CD1c-positive myeloid dendritic cell (primary cell): ENCODE results near the gene HRH1.
"Not testable (repeated sequence)": the region's sequence is repeated elsewhere in the genome, so short reads cannot be mapped to it uniquely, and the experiment has no call there.

Experiments
- DNase-seq: peaks from one replicate; pipeline ENCODE4 v3.0.0-alpha.2; 2016; ENCODE audit errors: extremely low spot score

Gene HRH1

GRCh38 chr3:11154036-11154952 is at the start of gene HRH1:
Gene HRH1 (plus strand): TSS chr3:11154493. CDS start chr3:11259038, 104,545 bp downstream.
- peak; percentile 30 for DNase-seq

- DNase-seq = not testable (repeated sequence)
Measured at GRCh38 chr3:11113316-11113715, 41.0 kb upstream of the HRH1 start.

GRCh38 chr3:11115548-11115947 is 38.7 kb upstream of the HRH1 start:
- DNase-seq = no peak

- no peak for DNase-seq
Measured at GRCh38 chr3:11116336-11117059, 37.8 kb upstream of the HRH1 start.

- no peak for DNase-seq
Measured at GRCh38 chr3:11117591-11117990, 36.7 kb upstream of the HRH1 start.

GRCh38 chr3:11118181-11118682 is 36.1 kb upstream of the HRH1 start:
- DNase-seq = no peak

- peak; percentile 11 for DNase-seq
Measured at GRCh38 chr3:11120091-11120805, 34.0 kb upstream of the HRH1 start.

GRCh38 chr3:11126653-11127052 is 27.6 kb upstream of the HRH1 start:
- no peak for DNase-seq

GRCh38 chr3:11128682-11129632 is 25.3 kb upstream of the HRH1 start:
- no peak for DNase-seq

GRCh38 chr3:11130385-11130784 is 23.9 kb upstream of the HRH1 start:
- no peak for DNase-seq

GRCh38 chr3:11131371-11131770 is 22.9 kb upstream of the HRH1 start:
- no peak for DNase-seq

- not testable (repeated sequence) for DNase-seq
Measured at GRCh38 chr3:11131886-11132285, 22.4 kb upstream of the HRH1 start.

- DNase-seq = no peak
Measured at GRCh38 chr3:11132861-11133260, 21.4 kb upstream of the HRH1 start.

- no peak for DNase-seq
Measured at GRCh38 chr3:11134794-11135193, 19.5 kb upstream of the HRH1 start.

GRCh38 chr3:11136116-11136515 is 18.2 kb upstream of the HRH1 start:
- DNase-seq = no peak

- DNase-seq = no peak
Measured at GRCh38 chr3:11136830-11137626, 17.3 kb upstream of the HRH1 start.

GRCh38 chr3:11137627-11137959 is 16.7 kb upstream of the HRH1 start:
- no peak for DNase-seq

GRCh38 chr3:11138371-11138770 is 15.9 kb upstream of the HRH1 start:
- DNase-seq = no peak

GRCh38 chr3:11140030-11140712 is 14.1 kb upstream of the HRH1 start:
- peak; percentile 76 for DNase-seq

- DNase-seq = no peak
Measured at GRCh38 chr3:11140713-11141104, 13.6 kb upstream of the HRH1 start.
